Gastrocnemius medialis (tissue), 4 donors: ENCODE results near the gene C17orf75. TPM values are rescaled to one million over a fixed set of nuclear protein-coding genes. Genes with fewer than 3 reads are reported as not detected.

ENCODE experiments used
- ATAC-seq, 2 donors: fragments of 150-250 bp; one replicate each; pipeline ENCODE4 v1.9.1; 2016
- DNase-seq, 2 donors: peaks; one replicate each; pipeline ENCODE4 v3.0.0-alpha.2; 2019
- H3K27ac ChIP-seq, 4 donors: fragments of 200-600 bp; sonication (generic); 1 replicate in 1 of 4; 2 replicates in 3 of 4; pipeline ENCODE4 v1.5.1; 2016 to 2018; ENCODE audit warnings: mild to moderate bottlenecking in 2 of 4, moderate library complexity in 1 of 4
- H3K27me3 ChIP-seq, 3 donors: fragments of 200-600 bp; sonication (generic) in 2 of 3; 1 replicate in 1 of 3; 2 replicates in 2 of 3; pipeline versions ENCODE4 v1.5.1 to v1.6.0; 2016 to 2019; ENCODE audit warnings: mild to moderate bottlenecking in 1 of 3, moderate library complexity in 1 of 3
- H3K36me3 ChIP-seq, 2 donors: fragments of 200-600 bp; sonication (generic) in 1 of 2; one replicate each; pipeline ENCODE4 v1.5.1; 2017 to 2018
- H3K4me1 ChIP-seq, 2 donors: fragments of 200-600 bp; sonication (generic) in 1 of 2; one replicate each; pipeline ENCODE4 v1.5.1; 2016 to 2017; ENCODE audit warnings: mild to moderate bottlenecking in 2 of 2
- H3K4me3 ChIP-seq, 4 donors: fragments of 200-600 bp; sonication (generic) in 3 of 4; 1 replicate in 1 of 4; 2 replicates in 3 of 4; pipeline ENCODE4 v1.5.1; 2016 to 2019; ENCODE audit warnings: mild to moderate bottlenecking in 2 of 4
- H3K9me3 ChIP-seq, 3 donors: fragments of 200-600 bp; sonication (generic) in 2 of 3; 1 replicate in 1 of 3; 2 replicates in 2 of 3; pipeline ENCODE4 v1.5.1; 2016 to 2019
- POLR2A ChIP-seq, 2 donors: fragments of 450-650 bp; IDR thresholded peaks; one replicate each; pipeline ENCODE4 v1.6.1; 2017; ENCODE audit warnings: antibody characterized with exemption in 2 of 2, mild to moderate bottlenecking in 2 of 2, moderate library complexity in 2 of 2
- in situ Hi-C, 4 donors: fragments of 200-750 bp; cut with MboI; loops; one replicate each; pipeline versions ENCODE4 v1.15.0 to v1.8.0; 2017; ENCODE audit warnings: low sequenced_read_pairs in 4 of 4
- intact Hi-C: fragments of 100-400 bp; cut with DNase I; formaldehyde crosslinking; loops from one replicate; pipeline ENCODE4 v1.15.1; 2023; ENCODE audit warnings: low total_unique reads
- total RNA-seq, 4 donors: library from RNA; depleted of rRNA; stranded (reverse); fragments of >200 nt; gene quantifications; one replicate each; pipeline versions ENCODE4 v1.1.0 to v1.2.3, GENCODE V29; 2016
- TF ChIP-seq, protein P1 (sequence below), 5 experiments: fragments of 450-650 bp in 3 of 5; fragments of 200-600 bp in 2 of 5; sonication (generic) in 2 of 5; IDR thresholded peaks in 4 of 5; conservative IDR thresholded peaks in 1 of 5; 1 replicate in 4 of 5; 2 replicates in 1 of 5; pipeline ENCODE4 v1.5.1; 2016 to 2019; ENCODE audit warnings: antibody characterized with exemption in 5 of 5, mild to moderate bottlenecking in 3 of 5, moderate library complexity in 3 of 5

The C17orf75 gene
- total RNA-seq, 4 donors from 2014 or later: 4.1 to 8.9 (median 7.7) TPM

DNA sequence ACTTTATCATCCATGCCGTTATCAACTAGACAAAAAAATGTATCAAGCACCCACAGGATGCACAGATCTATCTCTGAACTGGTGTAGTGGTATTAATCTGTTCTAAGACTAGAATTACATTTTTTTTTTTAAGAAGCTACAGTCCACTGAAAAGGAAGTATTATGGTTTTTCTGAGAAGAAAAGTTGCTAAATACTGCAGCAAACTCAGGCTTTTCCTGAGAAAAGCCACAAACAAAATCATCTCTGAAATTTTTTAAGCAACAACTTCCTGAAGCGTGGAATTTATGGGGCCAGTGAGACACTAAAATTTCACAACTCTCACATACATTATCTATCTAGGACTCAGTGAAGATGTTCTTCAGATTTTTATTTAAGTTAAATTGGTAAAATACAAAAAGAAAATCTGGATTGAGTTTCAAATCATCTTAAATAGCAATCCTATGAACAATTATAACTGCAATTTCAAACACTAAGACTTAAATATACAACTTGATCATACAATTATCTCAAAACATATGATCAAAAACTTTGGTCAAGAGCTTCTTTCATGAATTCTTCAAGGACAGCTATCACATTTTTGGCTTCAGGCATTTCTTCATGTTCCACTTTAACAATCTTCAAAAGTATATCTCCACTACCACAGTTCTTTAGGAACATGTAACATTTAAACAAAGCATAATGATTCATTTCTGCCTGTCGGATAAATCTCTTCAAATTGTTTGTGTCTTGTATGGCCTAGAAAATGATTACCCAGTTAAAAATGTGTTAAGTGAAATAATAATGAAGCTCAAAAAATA is 10.5 kb downstream of the C17orf75 start:
- intact Hi-C loops: loop anchor here (10.0 kb wide), 1 partner anchor 337 kb away; no protein-coding TSS in a partner anchor
- no peak for DNase-seq
- Histone ChIP-seq H3K4me1 (no peaks in the 10 kb centered on the region), H3K9me3 (no peaks in the 10 kb centered on the region), H3K27ac (no peak overlapping the region), H3K4me3 (no peak overlapping the region), H3K36me3 (peaks cover 0 to 35% of the 10 kb centered on the region in 2 donors), H3K27me3 (no peaks in the 10 kb centered on the region)
- TF ChIP-seq, protein P1, sequence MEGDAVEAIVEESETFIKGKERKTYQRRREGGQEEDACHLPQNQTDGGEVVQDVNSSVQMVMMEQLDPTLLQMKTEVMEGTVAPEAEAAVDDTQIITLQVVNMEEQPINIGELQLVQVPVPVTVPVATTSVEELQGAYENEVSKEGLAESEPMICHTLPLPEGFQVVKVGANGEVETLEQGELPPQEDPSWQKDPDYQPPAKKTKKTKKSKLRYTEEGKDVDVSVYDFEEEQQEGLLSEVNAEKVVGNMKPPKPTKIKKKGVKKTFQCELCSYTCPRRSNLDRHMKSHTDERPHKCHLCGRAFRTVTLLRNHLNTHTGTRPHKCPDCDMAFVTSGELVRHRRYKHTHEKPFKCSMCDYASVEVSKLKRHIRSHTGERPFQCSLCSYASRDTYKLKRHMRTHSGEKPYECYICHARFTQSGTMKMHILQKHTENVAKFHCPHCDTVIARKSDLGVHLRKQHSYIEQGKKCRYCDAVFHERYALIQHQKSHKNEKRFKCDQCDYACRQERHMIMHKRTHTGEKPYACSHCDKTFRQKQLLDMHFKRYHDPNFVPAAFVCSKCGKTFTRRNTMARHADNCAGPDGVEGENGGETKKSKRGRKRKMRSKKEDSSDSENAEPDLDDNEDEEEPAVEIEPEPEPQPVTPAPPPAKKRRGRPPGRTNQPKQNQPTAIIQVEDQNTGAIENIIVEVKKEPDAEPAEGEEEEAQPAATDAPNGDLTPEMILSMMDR (IDR thresholded peaks at IDR 0.05 in 4 of 5, conservative IDR thresholded peaks at IDR 0.05 in 1 of 5): no peak
- no peak for TF ChIP-seq POLR2A (IDR thresholded peaks at IDR 0.05)
- in situ Hi-C loops: loop anchor here in 1 of 4 donors (25.0 kb wide), 1 partner anchor 319 kb away; the partner anchor contains the start of gene LRRC37B
- no peak for ATAC-seq

DNA sequence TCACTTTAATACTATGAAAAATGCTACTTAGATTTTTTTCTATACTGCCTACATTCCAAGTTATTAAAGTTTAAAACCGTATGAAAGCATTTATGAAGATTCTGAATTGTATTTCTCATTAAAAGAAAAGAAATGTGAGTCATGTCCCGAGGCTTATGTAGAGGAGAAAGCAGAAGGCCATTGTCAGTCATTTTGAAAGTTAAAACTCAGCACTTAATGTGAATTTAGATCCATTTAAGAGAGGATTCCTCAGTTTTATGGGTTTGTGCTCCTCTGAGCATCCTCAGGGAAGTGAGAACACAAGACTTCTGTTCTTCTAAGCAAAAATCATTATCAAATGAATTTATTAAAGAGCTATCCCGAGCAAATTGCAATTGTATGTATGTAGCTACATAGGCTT is 11.8 kb downstream of the C17orf75 start:
- Histone ChIP-seq H3K27me3 (no peaks in the 10 kb centered on the region), H3K4me1 (no peaks in the 10 kb centered on the region), H3K9me3 (no peaks in the 10 kb centered on the region), H3K4me3 (no peak overlapping the region), H3K27ac (no peak overlapping the region), H3K36me3 (peaks cover 0 to 24% of the 10 kb centered on the region in 2 donors)
- TF ChIP-seq, protein P1 (IDR thresholded peaks at IDR 0.05 in 4 of 5, conservative IDR thresholded peaks at IDR 0.05 in 1 of 5): no peak
- no peak for TF ChIP-seq POLR2A (IDR thresholded peaks at IDR 0.05)
- in situ Hi-C loops: loop anchor here in 1 of 4 donors (25.0 kb wide), 1 partner anchor 318 kb away; the partner anchor contains the start of gene LRRC37B
- DNase-seq (no peak), ATAC-seq (no peak)
- intact Hi-C loops: loop anchor here (10.0 kb wide), 1 partner anchor 335 kb away; no protein-coding TSS in a partner anchor

DNA sequence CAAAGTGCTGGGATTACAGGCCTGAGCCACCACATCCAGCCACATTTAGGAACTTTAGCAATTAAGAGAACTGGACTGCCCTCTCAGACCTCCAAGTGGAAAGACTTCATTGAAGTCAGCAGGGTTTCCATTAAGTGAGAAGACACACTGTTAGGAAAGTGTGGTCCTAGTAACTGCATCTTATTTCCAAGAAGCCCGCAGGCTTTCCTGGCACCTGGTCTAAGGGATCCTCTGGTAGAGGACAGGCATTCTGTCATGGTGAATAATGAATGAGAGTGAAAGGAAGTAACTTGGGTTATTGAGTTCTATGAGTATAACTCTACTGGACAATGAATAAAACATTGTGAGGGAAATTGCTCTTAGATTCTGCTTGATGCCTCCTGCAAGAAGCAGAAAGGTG is 14.1 kb downstream of the C17orf75 start:
- H3K27me3 ChIP-seq: no peaks in the 10 kb centered on the region
- H3K27ac ChIP-seq: no peak overlapping the region
- no peaks in the 10 kb centered on the region for H3K4me1 ChIP-seq
- H3K36me3 ChIP-seq: peaks cover 0 to 1% of the 10 kb centered on the region in 2 donors
- in situ Hi-C loops (loop anchor here in 1 of 4 donors (25.0 kb wide), 1 partner anchor 316 kb away; the partner anchor contains the start of gene LRRC37B), intact Hi-C loops (no loop called here)
- DNase-seq (no peak), ATAC-seq (no peak)
- H3K9me3 ChIP-seq: no peaks in the 10 kb centered on the region
- no peak overlapping the region for H3K4me3 ChIP-seq
- no peak for TF ChIP-seq POLR2A (IDR thresholded peaks at IDR 0.05)
- TF ChIP-seq, protein P1 (IDR thresholded peaks at IDR 0.05 in 4 of 5, conservative IDR thresholded peaks at IDR 0.05 in 1 of 5): no peak

DNA sequence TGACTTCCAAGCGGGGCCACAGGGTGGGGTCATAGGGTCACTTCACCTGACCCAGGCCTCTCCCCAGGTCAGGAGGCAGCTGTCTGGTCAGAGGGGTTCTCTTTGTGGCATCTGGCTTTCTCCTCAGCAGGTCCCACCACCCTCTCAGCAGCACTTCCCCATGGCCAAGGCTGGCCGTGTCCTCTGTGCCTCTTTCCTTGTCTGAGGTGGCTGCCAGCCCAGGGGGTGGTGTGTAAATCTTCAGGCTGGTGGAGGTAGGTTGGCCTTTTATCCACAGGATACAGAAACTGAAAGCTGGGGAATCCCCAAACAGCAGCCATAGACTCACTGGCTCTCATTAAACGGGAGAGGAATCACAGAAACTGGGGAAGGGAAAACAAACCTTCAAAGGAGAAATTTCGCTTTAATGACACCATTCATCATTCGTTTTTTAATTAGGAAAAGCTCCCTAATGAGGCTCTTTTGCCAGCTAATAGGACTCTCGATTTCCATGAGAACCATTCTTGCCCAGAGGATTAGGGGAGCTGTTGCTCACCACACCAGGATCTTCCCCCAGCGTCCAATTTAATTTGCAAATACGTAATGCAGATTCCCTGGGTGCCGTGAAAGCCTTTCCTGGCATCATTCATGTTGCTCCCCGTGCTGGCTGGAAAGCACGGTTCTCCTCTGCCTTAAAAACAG is 18.0 kb downstream of the C17orf75 start:
- TF ChIP-seq POLR2A (IDR thresholded peaks at IDR 0.05): no peak
- TF ChIP-seq, protein P1 (IDR thresholded peaks at IDR 0.05 in 4 of 5, conservative IDR thresholded peaks at IDR 0.05 in 1 of 5): no peak
- peak overlapping the region in 1 of 4 donors; percentile 4 for H3K4me3 ChIP-seq
- ATAC-seq: no peak
- DNase-seq: no peak
- intact Hi-C loops (no loop called here), in situ Hi-C loops (loop anchor here in 1 of 4 donors (5.0 kb wide), 1 partner anchor 72 kb away; no protein-coding TSS in a partner anchor)
- H3K27ac ChIP-seq: no peak overlapping the region
- no peaks in the 10 kb centered on the region for H3K4me1 ChIP-seq
- no peaks in the 10 kb centered on the region for H3K27me3 ChIP-seq
- H3K36me3 ChIP-seq: no peaks in the 10 kb centered on the region
- no peaks in the 10 kb centered on the region for H3K9me3 ChIP-seq
